Skeletal muscle satellite cell (primary cell): Measurements from ENCODE around the gene PAMR1. TPM values are rescaled to one million over a fixed set of nuclear protein-coding genes. Genes with fewer than 3 reads are reported as not detected.

ENCODE experiments used
- H3K27me3 ChIP-seq: 2 replicates; pipeline ENCODE4 v1.7.0; 2013; ENCODE audit warnings: low read length; ENCODE audit not compliant: control insufficient read depth, insufficient read depth
- H3K36me3 ChIP-seq: 2 replicates; pipeline ENCODE4 v1.7.0; 2013; ENCODE audit warnings: mild to moderate bottlenecking, control low read depth, low read length; ENCODE audit not compliant: insufficient read depth
- H3K4me1 ChIP-seq: 2 replicates; pipeline ENCODE4 v1.7.0; 2013; ENCODE audit warnings: low read length; ENCODE audit not compliant: control insufficient read depth, insufficient read depth
- H3K4me2 ChIP-seq: 2 replicates; pipeline ENCODE4 v1.7.0; 2013; ENCODE audit warnings: mild to moderate bottlenecking, low read length
- H3K4me3 ChIP-seq: 2 replicates; pipeline ENCODE4 v1.7.0; 2013; ENCODE audit warnings: low read length
- H3K9ac ChIP-seq: 2 replicates; pipeline ENCODE4 v1.7.0; 2013; ENCODE audit warnings: mild to moderate bottlenecking, low read depth, low read length, moderate library complexity
- H3K9me3 ChIP-seq: replicated peaks from 2 replicates; pipeline ENCODE4 v1.7.0; 2013; ENCODE audit warnings: mild to moderate bottlenecking, control low read depth, low read length
- total RNA-seq: library from RNA; depleted of rRNA; stranded (reverse); fragments of >200 nt; gene quantifications from 2 replicates; pipeline ENCODE4 v1.2.3, GENCODE V29; 2012; rRNA removed

Gene PAMR1, protein sequence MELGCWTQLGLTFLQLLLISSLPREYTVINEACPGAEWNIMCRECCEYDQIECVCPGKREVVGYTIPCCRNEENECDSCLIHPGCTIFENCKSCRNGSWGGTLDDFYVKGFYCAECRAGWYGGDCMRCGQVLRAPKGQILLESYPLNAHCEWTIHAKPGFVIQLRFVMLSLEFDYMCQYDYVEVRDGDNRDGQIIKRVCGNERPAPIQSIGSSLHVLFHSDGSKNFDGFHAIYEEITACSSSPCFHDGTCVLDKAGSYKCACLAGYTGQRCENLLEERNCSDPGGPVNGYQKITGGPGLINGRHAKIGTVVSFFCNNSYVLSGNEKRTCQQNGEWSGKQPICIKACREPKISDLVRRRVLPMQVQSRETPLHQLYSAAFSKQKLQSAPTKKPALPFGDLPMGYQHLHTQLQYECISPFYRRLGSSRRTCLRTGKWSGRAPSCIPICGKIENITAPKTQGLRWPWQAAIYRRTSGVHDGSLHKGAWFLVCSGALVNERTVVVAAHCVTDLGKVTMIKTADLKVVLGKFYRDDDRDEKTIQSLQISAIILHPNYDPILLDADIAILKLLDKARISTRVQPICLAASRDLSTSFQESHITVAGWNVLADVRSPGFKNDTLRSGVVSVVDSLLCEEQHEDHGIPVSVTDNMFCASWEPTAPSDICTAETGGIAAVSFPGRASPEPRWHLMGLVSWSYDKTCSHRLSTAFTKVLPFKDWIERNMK
- 150 and 163 TPM in 2 replicates for total RNA-seq

DNA sequence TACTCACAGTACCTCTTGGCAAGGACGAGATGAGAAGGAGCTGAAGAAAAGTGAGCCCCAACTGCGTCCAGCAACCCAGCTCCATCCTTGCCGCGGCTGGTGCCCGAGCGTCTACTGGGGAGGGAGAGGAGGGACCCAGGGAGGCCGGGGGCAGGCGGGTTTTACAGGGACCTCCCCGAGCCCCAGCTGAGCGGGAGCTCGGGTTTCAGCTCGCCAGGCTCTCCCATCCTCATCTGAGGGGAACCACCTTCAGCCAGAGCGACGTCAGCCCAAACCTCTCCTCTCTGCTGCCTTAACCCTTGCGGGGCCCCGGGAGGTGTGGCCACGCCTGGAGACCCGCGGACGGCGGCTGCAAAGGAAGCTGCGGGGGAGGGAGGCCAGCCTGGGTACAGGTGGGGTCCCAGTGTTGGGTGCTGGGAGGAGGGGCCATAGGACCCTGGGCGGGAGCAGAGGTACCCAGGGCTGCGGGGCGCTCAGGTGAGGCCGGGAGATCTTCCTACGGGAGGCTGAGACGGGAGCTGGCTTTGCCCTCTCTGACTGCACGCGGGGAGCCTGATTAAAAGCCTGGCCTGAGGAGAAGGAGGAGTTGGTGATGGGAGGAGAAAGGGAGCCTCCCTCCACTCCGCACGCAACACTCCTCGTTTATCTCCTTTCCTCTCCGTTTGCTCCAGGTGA, at the start of gene PAMR1:
PAMR1 (minus strand) TSS at position 116 of the 675 bp plus-strand sequence; CDS start at position 85, 31 bp downstream.
- Histone ChIP-seq H3K4me3 (peak within 1 kb of the TSS; percentile 56), H3K27me3 (peaks cover 6% of the 10 kb centered on the region), H3K4me1 (peaks cover 40% of the 10 kb centered on the region), H3K4me2 (peak within 1 kb of the TSS; percentile 77), H3K9me3 (no peaks in the 10 kb centered on the region), H3K36me3 (no peaks in the 10 kb centered on the region), H3K9ac (no peak within 1 kb of the TSS)

DNA sequence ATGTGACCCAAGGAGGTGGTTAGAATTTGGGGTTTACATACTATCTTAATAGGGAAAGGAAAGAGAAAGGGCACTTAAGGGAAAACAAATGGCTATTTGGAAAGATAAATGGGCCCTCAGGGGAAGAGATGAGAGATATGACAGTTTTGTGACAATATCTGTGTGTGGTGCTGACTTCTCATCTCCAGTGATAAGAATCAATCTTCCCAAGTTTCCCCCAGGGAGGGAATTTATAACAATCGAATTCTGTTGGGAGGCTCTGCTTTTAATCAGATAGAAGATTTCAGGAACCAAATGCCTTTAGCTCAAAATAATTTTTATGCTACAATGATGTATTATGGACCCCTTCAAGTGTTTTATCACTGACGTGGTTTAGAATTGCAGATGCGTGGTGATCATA, 46.3 kb upstream of the PAMR1 start:
- Histone ChIP-seq H3K4me1 (peaks cover 22% of the 10 kb centered on the region), H3K9ac (no peak overlapping the region), H3K27me3 (no peaks in the 10 kb centered on the region), H3K4me2 (no peak overlapping the region), H3K4me3 (no peak overlapping the region), H3K9me3 (no peaks in the 10 kb centered on the region), H3K36me3 (no peaks in the 10 kb centered on the region)

DNA sequence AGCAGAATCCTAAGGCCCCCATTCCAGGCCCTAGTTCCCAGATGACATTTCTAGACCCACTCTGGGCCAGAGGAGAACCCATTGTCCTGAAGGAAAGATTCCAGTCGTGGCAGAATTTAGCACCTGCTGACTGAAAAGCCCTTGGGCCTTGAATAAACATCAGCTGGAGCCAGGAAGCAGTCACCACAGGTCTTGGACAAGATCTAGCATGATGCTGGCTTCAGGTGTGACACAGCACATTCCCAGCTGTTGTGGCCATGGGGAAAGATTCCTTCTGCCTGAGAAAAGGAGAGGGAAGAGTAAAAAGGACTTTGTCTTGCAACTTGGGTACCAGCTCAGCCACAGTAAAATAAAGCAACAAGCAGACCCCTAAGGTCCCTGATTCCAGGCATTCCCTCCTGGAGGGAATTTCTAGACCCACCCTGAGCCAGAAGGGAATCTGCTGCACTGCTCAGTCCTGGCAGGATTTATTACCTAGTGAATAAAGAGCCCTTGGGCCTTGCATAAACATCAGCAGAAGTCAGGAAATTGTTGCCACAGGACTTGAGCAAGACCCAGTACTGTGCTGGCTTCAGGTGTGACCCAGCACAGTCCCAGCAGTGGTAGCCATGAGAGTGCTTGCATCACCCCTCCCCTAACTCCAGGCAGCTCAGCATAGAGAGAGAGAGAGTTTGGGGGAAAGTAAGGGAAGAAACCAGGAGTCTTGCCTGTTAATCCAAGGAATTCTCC, 42.5 kb upstream of the PAMR1 start:
- no peak overlapping the region for H3K9ac ChIP-seq
- H3K36me3 ChIP-seq: no peaks in the 10 kb centered on the region
- H3K4me1 ChIP-seq: peaks cover 40% of the 10 kb centered on the region

DNA sequence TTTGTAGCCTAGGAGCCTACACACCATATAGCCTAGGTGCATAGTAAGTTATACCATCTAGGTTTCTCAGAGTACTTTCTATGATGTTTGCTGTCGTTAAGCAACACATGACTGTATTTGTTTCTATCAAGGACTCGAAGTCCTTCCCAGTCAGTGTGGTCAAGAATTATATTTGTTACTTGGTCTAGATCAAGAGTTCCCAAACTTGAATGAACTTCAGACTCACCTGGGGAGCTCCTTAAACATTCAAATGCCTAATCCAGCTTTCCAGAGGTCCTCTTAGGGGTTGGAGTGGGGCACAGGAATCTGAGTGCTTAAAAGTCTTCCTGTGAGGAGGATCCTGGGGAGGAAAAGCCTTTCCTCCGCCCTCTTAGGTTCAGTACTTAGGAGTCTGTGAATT, 41.5 kb upstream of the PAMR1 start:
- H3K27me3 ChIP-seq: no peaks in the 10 kb centered on the region
- H3K4me1 ChIP-seq: peaks cover 42% of the 10 kb centered on the region
- H3K9me3 ChIP-seq: no peaks in the 10 kb centered on the region
- H3K4me2 ChIP-seq: no peak overlapping the region
- H3K36me3 ChIP-seq: no peaks in the 10 kb centered on the region
- no peak overlapping the region for H3K9ac ChIP-seq
- H3K4me3 ChIP-seq: no peak overlapping the region

More for the DNA sequence above, 42.5 kb upstream of the PAMR1 start:
- Histone ChIP-seq H3K4me2 (no peak overlapping the region), H3K9me3 (no peaks in the 10 kb centered on the region), H3K4me3 (no peak overlapping the region), H3K27me3 (no peaks in the 10 kb centered on the region)

DNA sequence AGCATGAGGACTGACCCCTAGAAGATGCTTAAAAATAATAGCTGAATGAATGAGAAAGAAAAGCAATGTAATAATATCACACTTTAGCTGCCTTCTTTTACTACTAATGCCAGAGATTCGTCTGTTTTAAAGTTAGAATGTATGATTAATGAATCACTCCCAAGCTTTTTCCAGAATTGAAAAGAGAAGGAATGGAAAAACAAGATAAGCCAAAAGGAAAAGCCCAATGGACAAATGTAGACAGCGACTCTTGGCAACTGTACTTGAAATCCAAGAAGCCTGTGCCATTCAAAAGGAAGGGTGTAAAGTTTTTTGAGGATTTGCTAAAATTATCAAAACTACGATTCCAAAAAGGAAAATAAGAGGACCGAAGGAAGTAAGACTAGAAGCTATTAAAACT, 40.8 kb upstream of the PAMR1 start:
- peaks cover 42% of the 10 kb centered on the region for H3K4me1 ChIP-seq
- H3K4me3 ChIP-seq: no peak overlapping the region
- H3K9ac ChIP-seq: no peak overlapping the region
- H3K9me3 ChIP-seq: no peaks in the 10 kb centered on the region
- H3K36me3 ChIP-seq: no peaks in the 10 kb centered on the region
- no peak overlapping the region for H3K4me2 ChIP-seq
- H3K27me3 ChIP-seq: no peaks in the 10 kb centered on the region

DNA sequence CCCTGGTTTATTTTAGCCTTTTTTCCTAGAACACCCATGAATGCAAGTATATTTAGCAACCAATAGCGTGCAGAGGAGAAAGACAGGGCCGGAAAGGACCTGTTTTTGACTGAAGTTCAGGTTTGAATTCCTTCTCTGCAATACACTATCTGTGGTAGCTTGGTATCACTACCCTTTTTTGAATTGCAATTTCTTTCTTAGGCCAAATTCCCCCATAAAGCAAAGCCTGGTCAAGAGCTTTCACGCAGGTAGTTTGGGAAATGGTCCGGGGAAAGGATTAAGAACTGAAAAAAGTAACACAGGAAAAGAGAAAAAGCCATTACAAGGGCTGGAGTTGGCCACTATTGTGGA, 38.8 kb upstream of the PAMR1 start:
- H3K4me3 ChIP-seq: no peak overlapping the region
- H3K9me3 ChIP-seq: no peaks in the 10 kb centered on the region
- no peaks in the 10 kb centered on the region for H3K27me3 ChIP-seq
- H3K36me3 ChIP-seq: no peaks in the 10 kb centered on the region
- H3K9ac ChIP-seq: no peak overlapping the region
- peaks cover 42% of the 10 kb centered on the region for H3K4me1 ChIP-seq
- no peak overlapping the region for H3K4me2 ChIP-seq

DNA sequence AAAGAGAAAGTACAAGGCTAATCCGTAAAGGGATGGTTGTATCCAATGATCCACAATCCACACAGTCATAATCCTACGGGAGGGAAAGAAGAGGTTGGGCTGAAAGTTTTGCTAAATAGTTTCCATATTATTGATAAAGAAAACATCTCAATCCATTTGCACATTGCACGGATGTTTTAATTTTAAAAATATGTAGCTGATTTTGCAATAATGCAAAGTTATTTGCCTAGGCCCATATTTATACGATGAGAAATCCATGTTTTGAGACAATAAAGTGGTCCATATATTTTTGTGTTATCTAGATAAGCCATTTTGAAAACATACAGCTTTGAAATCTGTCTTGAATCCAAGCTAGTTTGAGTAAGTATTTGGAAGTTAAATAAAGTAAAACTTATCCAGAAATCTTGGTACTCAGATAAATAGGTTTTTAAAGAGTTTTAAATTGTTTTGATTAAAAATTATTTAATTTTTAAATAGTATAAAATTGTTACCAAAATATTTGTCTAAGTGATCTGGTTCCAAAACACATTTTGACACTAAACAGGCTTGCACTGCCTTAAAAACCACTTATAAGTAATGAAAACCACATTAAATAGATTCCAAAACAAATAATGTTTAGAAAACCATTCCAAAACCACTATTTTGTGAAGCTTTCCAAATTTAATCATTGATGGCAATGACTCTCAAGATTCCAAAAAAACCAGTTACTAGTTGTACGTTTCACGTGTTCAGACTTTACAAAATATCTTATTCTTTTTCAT, 38.2 kb upstream of the PAMR1 start:
- Histone ChIP-seq H3K4me1 (peaks cover 42% of the 10 kb centered on the region), H3K9ac (no peak overlapping the region), H3K36me3 (no peaks in the 10 kb centered on the region), H3K4me2 (peak overlapping the region; percentile 21), H3K27me3 (no peaks in the 10 kb centered on the region), H3K9me3 (no peaks in the 10 kb centered on the region), H3K4me3 (no peak overlapping the region)

DNA sequence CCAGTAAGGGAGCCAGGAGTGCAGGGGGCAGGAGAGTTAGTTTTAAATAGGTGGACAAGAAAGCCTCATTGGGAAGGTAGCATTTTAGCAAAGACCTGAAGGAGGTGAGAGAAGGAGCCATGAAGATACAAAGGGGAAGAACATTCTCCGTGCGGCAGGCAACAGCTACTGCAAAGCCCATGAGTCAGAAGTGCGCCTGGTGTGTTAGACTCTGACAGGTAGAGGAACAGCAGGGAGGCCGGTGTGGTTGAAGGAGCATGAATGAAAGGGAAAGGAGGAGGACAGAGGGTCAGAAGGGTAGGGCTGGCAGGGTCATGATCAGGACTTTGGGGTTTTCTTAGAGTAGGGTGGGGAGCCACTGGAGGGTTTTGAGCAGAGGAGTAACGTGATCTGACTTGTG, 34.5 kb upstream of the PAMR1 start:
- Histone ChIP-seq H3K9me3 (no peaks in the 10 kb centered on the region), H3K4me3 (no peak overlapping the region), H3K9ac (no peak overlapping the region), H3K27me3 (no peaks in the 10 kb centered on the region), H3K36me3 (no peaks in the 10 kb centered on the region), H3K4me1 (peaks cover 28% of the 10 kb centered on the region), H3K4me2 (no peak overlapping the region)

DNA sequence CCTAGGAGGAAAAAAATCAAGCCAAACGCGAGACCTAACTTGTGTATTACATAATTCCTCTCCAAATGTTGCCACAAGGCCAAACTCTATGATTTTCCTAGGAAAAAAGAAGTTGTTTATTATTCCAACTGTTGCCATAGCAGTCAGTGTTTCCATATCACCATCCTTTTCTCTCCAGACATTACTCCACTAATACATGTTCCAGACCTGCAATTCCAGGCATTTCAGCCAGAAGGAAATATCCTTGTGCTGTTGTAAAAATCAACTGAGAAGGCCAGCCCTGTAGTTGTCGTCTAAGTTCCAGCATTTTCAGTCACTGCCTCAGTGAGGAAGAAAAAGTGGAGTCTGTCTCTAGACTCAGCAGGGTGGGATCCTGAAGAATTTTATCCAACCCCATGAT, 33.1 kb upstream of the PAMR1 start:
- Histone ChIP-seq H3K36me3 (no peaks in the 10 kb centered on the region), H3K4me1 (peaks cover 32% of the 10 kb centered on the region), H3K4me2 (no peak overlapping the region), H3K9me3 (no peaks in the 10 kb centered on the region), H3K9ac (no peak overlapping the region), H3K4me3 (no peak overlapping the region), H3K27me3 (no peaks in the 10 kb centered on the region)

DNA sequence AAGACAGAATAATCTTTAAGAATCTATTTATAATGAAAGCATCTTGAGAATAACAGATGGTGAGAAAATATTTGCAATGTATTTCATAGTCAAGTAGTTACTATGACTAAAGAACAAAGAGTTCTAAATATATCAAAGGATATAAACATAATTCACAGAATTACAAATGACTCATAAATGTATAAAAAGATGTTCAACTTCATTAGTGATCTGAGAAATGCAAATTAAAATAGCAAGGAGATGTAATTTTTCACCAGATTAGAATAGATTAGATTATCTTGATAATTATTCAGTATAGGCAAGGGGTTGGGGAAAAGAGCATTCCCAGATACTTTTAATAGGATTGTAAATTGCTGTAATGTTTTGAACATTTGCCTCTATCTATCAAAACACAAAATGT, 30.1 kb upstream of the PAMR1 start:
- no peak overlapping the region for H3K9ac ChIP-seq
- H3K4me2 ChIP-seq: no peak overlapping the region
- no peaks in the 10 kb centered on the region for H3K9me3 ChIP-seq
- H3K4me1 ChIP-seq: peaks cover 34% of the 10 kb centered on the region
- H3K36me3 ChIP-seq: no peaks in the 10 kb centered on the region
- H3K27me3 ChIP-seq: no peaks in the 10 kb centered on the region
- no peak overlapping the region for H3K4me3 ChIP-seq
